HG03135 (cell line): ENCODE data around the gene VAPB.
A peak's percentile ranks its signal among the peaks of the same experiment; 100 is the strongest.
"Not testable (repeated sequence)": the region's sequence is repeated elsewhere in the genome, so short reads cannot be mapped to it uniquely, and the experiment has no call there.

Experiments
- ATAC-seq: cut with Tn5 transposase; IDR thresholded peaks from one replicate; pipeline ENCODE4 v1.9.1; 2021; ENCODE audit warnings: mild to moderate bottlenecking, moderate library complexity; ENCODE audit not compliant: unreplicated experiment

The VAPB gene

GRCh38 chr20:58388882-58389323, at the start of gene VAPB:
Gene VAPB (plus strand): TSS chr20:58389229. CDS start chr20:58389460, 231 bp downstream.
- peak; percentile 93 for ATAC-seq

GRCh38 chr20:58339741-58340140, 49.3 kb upstream of the VAPB start:
- no peak for ATAC-seq

GRCh38 chr20:58340151-58340550, 48.9 kb upstream of the VAPB start:
- ATAC-seq: no peak

- no peak for ATAC-seq
Observed at GRCh38 chr20:58340853-58341252, 48.2 kb upstream of the VAPB start.

- no peak for ATAC-seq
Observed at GRCh38 chr20:58342104-58342945, 46.7 kb upstream of the VAPB start.

GRCh38 chr20:58344741-58345140, 44.3 kb upstream of the VAPB start:
- ATAC-seq: no peak

GRCh38 chr20:58349570-58349969, 39.5 kb upstream of the VAPB start:
- no peak for ATAC-seq

GRCh38 chr20:58352468-58352867, 36.6 kb upstream of the VAPB start:
- ATAC-seq: no peak

GRCh38 chr20:58359441-58359840, 29.6 kb upstream of the VAPB start:
- no peak for ATAC-seq

GRCh38 chr20:58360936-58361335, 28.1 kb upstream of the VAPB start:
- no peak for ATAC-seq

GRCh38 chr20:58361481-58362205, 27.4 kb upstream of the VAPB start:
- ATAC-seq: no peak

- ATAC-seq: no peak
Observed at GRCh38 chr20:58362206-58362516, 26.9 kb upstream of the VAPB start.

GRCh38 chr20:58362970-58363369, 26.1 kb upstream of the VAPB start:
- ATAC-seq: no peak

GRCh38 chr20:58366866-58367265, 22.2 kb upstream of the VAPB start:
- no peak for ATAC-seq

GRCh38 chr20:58372806-58373205, 16.2 kb upstream of the VAPB start:
- no peak for ATAC-seq

- not testable (repeated sequence) for ATAC-seq
Observed at GRCh38 chr20:58373296-58373695, 15.7 kb upstream of the VAPB start.

- no peak for ATAC-seq
Observed at GRCh38 chr20:58374027-58374850, 14.8 kb upstream of the VAPB start.

GRCh38 chr20:58374906-58375758, 13.9 kb upstream of the VAPB start:
- ATAC-seq: no peak

- no peak for ATAC-seq
Observed at GRCh38 chr20:58375759-58376352, 13.2 kb upstream of the VAPB start.

- ATAC-seq: no peak
Observed at GRCh38 chr20:58377017-58377416, 12.0 kb upstream of the VAPB start.
